ENCODE data around the gene SMIM8.

SMIM8 gene

GRCh38 chr6:87340230-87340629 is 17.8 kb downstream of the SMIM8 start:
- DNase-seq = no peak

- no peak for DNase-seq
These were observed 18.8 kb downstream of the SMIM8 start for GRCh38 chr6:87341158-87341557.

GRCh38 chr6:87341899-87342298 is 19.5 kb downstream of the SMIM8 start:
- DNase-seq = no peak

DNA sequence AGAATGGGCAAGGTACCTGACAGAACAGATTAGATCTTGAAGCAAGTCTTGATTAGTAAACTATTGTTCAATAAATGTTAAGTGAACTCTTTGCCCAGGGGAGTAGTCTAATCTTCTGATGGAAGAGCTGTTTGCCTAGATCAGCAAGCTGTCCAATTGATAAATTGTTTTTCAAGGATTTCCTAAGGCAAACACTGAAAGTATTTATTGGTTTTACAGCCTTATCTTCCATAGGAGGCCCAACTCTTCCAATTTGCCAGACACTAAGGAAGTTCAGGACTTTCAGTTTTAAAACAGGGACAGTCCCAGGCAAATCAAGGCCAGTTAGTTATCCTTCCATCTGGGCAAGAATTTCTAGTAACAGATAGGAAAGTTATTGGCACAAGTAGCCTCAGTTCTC is 20.4 kb downstream of the SMIM8 start:
- DNase-seq = no peak

GRCh38 chr6:87344731-87345130 is 22.3 kb downstream of the SMIM8 start, which contains the start of gene C6orf163:
Gene C6orf163 (plus strand): TSS chr6:87344813. CDS start chr6:87345100, 287 bp downstream.
- no peak for DNase-seq

GRCh38 chr6:87346700-87347099 is 24.3 kb downstream of the SMIM8 start:
- DNase-seq = no peak

GRCh38 chr6:87349896-87350295 is 27.5 kb downstream of the SMIM8 start:
- DNase-seq = no peak

GRCh38 chr6:87350516-87350915 is 28.1 kb downstream of the SMIM8 start:
- DNase-seq = no peak

DNA sequence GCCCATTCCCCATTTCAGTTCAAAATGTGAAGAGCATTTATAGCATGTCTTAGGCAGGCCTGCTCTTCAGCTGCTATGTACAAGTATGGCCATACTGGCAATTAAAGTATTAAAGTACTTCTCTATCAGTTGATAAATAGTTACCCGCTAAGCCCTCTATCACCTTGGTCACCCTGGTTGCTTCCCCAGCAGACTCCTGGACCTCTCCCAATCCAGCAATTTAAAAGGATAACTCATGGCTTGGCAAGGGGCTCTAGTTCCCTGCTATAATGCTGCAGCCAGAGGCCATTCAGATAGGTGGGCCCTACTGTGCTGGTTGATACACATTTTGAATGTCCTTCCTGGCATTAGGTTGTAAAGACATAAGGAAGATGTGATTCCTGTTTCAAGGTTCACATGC is 29.2 kb downstream of the SMIM8 start:
- no peak for DNase-seq

- DNase-seq = no peak
These were observed 33.8 kb downstream of the SMIM8 start for GRCh38 chr6:87356181-87356580.

DNA sequence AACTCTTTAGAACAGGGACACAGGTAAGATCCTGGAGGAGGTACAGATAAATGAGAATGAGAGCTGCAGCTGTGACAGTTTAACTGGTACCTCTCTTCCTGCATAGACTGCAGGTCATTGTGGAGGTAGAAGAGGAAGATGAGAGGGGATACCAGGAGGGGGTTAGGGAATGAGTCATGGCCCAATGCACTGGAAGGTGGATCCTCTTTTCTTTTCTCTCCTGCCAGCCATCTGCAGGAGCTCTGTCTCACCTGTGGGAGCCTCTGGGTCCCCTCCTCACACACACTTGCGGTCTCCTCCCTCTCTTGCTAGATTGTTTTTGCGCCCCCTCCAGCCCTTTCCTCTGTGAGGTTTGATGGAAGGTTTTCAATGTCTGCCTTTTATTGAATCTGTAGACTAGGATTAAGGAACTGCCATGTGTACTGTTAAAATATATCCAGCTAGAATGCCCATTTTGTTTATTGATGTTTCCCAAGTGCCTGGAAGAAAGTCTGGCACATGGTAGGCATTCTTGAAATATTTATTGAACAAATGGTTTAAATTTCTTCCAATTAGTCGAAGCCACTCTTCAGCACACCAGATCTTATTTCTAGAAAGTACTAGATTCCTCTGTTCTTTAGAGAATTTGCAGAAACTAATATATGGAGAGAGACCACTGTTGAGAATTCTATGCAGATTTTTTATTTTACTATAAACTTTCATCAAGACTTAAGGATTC is 35.2 kb downstream of the SMIM8 start:
- no peak for DNase-seq

DNA sequence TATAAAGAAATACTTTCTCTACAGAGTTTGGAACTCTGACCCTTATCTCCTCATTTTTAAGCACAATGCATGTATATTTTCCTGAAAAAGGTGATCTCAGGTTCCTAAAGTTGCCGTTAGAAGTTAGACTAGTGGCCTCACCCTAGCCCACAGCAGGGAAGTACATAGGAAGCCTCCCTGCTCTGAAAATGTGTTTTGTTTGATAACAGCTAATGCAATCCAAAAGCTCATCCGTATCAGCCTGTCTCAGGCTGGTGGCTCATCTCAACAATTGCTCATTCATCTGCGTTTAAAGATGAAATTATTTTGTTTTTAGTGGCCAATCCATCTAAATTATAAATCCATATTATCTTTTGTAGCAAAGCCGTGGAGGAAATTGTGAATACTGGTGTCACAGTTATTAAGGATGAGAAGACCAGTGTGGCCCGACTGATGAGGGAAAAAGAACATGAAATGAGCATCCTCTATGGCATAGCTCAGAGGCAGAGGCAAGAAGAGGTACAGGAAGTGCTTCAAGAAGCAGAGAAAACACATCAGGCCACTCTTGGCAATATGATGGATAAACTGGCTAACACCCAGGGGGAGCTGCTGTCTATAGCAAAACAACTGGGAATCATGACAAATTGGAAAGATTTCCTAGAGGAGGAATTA is 42.3 kb downstream of the SMIM8 start:
- DNase-seq = no peak

- no peak for DNase-seq
These were observed 43.9 kb downstream of the SMIM8 start for GRCh38 chr6:87366072-87366827.

DNA sequence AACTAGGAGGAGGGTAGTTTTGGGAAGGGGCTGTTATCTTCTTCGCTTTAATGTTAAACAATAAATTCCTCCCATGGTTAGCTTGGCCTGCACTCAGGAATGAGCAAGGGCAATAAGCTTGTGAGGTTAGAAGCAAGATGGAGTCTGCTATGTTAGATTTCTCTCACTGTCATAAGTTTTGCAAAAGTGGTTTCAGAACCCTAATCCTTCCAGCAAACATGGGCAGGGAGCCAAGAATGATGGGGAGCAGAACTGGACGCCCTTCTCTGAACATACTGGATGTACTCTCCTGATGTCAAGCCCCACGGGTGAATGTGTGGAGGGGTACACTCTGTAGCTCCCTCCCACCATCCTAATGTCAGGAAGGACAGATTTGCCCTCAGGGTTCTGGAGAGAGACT is 44.5 kb downstream of the SMIM8 start:
- no peak for DNase-seq

GRCh38 chr6:87373377-87373776 is 51.0 kb downstream of the SMIM8 start:
- DNase-seq = no peak

GRCh38 chr6:87375315-87375714 is 52.9 kb downstream of the SMIM8 start:
- no peak for DNase-seq

DNA sequence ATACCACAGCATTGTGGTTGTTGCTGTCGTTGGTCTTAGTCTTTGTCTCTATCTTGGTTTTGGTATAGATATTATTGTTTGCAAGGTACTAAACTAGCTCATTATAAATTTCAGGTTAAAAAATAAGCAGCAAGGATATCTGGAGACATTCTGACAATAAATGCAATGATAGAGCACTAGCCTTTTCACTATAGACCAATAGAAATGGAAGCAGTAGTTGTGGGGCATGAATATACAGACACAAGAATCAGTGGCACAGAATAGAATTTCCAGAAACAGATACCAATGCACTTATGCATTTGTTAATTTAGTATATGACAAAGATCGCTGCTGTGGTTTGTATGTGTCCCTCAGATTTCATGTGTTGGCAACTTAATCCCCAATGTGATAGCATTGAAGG is 54.3 kb downstream of the SMIM8 start:
- DNase-seq = no peak

DNA sequence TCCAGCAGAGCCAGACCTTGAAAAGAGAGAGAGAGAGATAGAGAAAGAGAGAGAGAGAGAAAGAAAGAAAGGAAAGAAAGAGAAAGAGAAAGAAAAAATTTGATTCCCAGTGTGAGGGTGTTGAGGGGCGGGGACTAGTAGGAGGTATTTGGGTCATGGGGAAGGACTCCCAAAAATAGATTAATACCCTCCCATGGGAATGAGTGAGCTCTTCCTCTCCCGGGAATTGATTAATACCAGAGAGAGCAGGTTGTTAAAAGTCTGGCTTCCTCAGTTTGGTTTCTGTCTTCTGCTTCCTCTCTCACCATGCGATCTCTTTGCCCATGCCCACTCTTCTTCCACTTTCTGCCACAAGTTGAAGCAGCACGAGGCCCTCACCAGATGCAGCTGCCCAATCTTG is 56.6 kb downstream of the SMIM8 start:
- no peak for DNase-seq

DNA sequence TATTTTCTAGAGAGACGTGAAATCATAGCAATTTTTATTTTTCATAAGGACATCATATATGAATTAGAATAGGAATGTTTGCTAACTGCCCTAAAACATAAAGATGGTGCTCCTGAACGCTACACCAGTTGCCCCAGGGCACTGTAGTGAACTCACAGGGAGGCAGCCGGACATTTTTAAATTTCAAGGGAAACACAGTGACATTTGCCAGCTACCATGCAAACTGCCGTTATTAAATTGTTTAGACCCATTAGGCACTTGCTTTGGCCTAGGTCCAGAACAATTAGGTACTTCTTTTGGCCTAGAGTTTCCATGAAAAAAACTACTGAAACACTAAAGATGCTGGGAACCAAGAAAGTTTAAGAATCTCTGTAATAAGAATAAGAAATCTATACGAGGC is 60.5 kb downstream of the SMIM8 start:
- DNase-seq = no peak

- DNase-seq = no peak
These were observed 61.6 kb downstream of the SMIM8 start for GRCh38 chr6:87384038-87384437.

- DNase-seq = no peak
These were observed 62.1 kb downstream of the SMIM8 start for GRCh38 chr6:87384449-87384848.

DNA sequence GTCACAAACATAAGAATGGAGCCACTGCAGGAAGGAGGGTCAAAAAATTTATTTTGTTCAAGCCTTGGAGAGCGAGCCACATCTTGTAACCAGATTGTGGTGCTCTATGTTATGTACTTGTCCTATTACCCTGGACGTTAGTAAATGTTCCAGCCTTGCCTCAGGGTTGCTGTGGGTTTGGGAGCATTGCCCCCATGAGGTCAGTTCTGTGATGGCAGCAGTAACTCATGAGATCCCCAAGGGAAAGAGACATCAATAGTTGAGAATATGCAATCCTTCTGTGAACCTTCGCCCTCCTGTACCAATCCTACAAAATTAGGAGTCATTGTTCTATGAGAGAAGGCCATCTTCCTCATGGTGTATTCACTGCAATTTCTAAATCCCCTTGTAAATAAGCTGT is 68.9 kb downstream of the SMIM8 start:
- no peak for DNase-seq

All from NCI-H2227 treated with DMSO at 0.1 percent for 48 hours (cell line).